Cardiac fibroblast (primary cell): ENCODE measurements around the gene ABLIM2.

ENCODE experiments used
- DNase-seq, 2 donors: peaks; one replicate each; pipeline versions ENCODE4 v3.0.0 to v3.0.0-alpha.2; 2010; ENCODE audit warnings: low read depth in 2 of 2
- H3K4me3 ChIP-seq, 2 donors: replicated peaks in 1 of 2; 1 replicate in 1 of 2; 2 replicates in 1 of 2; pipeline ENCODE4 v1.5.1; 2011; ENCODE audit warnings: low read depth in 2 of 2, low read length in 2 of 2, mild to moderate bottlenecking in 2 of 2, moderate library complexity in 1 of 2
- CTCF ChIP-seq: IDR thresholded peaks from one replicate; pipeline ENCODE4 v1.5.1; 2011; ENCODE audit warnings: low read depth, mild to moderate bottlenecking, low read length, inconsistent platforms

Gene ABLIM2

GRCh38 chr4:8063974-8064563 lies 94.5 kb downstream of the ABLIM2 start:
- TF ChIP-seq CTCF, result no peak

GRCh38 chr4:8061573-8061972 lies 97.0 kb downstream of the ABLIM2 start:
- no peak for DNase-seq
- no peak overlapping the region for H3K4me3 ChIP-seq
- no peak for TF ChIP-seq CTCF

More at GRCh38 chr4:8063974-8064563, 94.5 kb downstream of the ABLIM2 start:
- DNase-seq, result no peak
- no peak overlapping the region for H3K4me3 ChIP-seq

GRCh38 chr4:8061145-8061544 lies 97.5 kb downstream of the ABLIM2 start:
- no peak for TF ChIP-seq CTCF
- no peak for DNase-seq
- no peak overlapping the region for H3K4me3 ChIP-seq

GRCh38 chr4:8060632-8061031 lies 98.0 kb downstream of the ABLIM2 start:
- DNase-seq, result no peak
- TF ChIP-seq CTCF, result no peak
- no peak overlapping the region for H3K4me3 ChIP-seq

- no peak overlapping the region for H3K4me3 ChIP-seq
- no peak for TF ChIP-seq CTCF
- DNase-seq, result no peak
Measured at GRCh38 chr4:8058031-8058479, 100.6 kb downstream of the ABLIM2 start.

- H3K4me3 ChIP-seq, result no peak overlapping the region
- TF ChIP-seq CTCF, result no peak
- no peak for DNase-seq
Measured at GRCh38 chr4:8055206-8055605, 103.4 kb downstream of the ABLIM2 start.
